ENCODE data around the gene KRTAP10-3. TPM values are rescaled to one million over a fixed set of nuclear protein-coding genes. Genes with fewer than 3 reads are reported as not detected.

KRTAP10-3 gene
- total RNA-seq, 1 donor from 2014 or later: not detected

GRCh38 chr21:44579056-44579832, 20.6 kb upstream of the KRTAP10-3 start:
- no peaks in the 10 kb centered on the region for H3K36me3 Mint-ChIP-seq (ENCODE audit: low read depth)
- peaks cover 21% of the 10 kb centered on the region for H3K27me3 Mint-ChIP-seq
- ChIA-PET POLR2A (no interaction called here), CTCF (no interaction called here)
- H3K4me3 Mint-ChIP-seq: no peak overlapping the region
- H3K9me3 Mint-ChIP-seq: peaks cover 16% of the 10 kb centered on the region
- intact Hi-C loops (cut with micrococcal nuclease): no loop called here
- ATAC-seq (ENCODE audit: low read depth) (no peak), DNase-seq (no peak)
- TF ChIP-seq, protein P1, sequence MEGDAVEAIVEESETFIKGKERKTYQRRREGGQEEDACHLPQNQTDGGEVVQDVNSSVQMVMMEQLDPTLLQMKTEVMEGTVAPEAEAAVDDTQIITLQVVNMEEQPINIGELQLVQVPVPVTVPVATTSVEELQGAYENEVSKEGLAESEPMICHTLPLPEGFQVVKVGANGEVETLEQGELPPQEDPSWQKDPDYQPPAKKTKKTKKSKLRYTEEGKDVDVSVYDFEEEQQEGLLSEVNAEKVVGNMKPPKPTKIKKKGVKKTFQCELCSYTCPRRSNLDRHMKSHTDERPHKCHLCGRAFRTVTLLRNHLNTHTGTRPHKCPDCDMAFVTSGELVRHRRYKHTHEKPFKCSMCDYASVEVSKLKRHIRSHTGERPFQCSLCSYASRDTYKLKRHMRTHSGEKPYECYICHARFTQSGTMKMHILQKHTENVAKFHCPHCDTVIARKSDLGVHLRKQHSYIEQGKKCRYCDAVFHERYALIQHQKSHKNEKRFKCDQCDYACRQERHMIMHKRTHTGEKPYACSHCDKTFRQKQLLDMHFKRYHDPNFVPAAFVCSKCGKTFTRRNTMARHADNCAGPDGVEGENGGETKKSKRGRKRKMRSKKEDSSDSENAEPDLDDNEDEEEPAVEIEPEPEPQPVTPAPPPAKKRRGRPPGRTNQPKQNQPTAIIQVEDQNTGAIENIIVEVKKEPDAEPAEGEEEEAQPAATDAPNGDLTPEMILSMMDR (IDR thresholded peaks at IDR 0.05): no peak
- no peaks in the 10 kb centered on the region for H3K4me1 Mint-ChIP-seq
- H3K27ac Mint-ChIP-seq: no peak overlapping the region

DNA sequence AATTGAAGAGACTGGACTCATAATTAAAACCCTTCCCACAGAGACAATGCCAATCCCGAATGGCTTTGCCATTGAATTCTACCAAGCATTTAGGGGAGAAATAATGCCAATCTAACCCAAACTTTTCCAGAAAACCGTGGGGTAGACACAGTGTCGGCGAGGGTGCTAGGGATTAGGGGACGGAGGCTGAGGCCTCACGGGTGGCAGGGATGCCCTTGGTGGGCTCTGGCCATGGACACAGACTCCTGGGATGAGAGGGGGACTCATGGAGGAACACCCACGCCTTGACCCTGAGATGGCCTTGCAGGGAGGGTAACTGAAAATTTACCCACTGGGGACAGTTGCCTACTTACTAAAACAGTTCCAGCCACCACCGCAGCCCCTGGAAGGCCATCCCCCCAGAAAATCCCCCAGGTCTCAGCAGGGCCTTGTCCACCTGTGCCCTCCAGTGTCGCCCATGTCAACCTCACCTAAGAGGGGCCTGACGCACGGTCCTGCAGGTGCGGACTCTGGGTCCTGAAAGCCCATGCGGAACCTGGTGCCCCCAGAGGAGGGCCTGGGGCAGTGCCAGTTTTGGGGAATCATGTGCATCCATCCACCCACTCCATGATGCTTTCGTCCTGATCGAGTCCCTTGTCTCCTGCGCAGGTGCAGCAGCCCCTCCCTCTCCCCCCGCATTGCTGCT, 19.9 kb upstream of the KRTAP10-3 start:
- ChIA-PET CTCF (no interaction called here), POLR2A (no interaction called here)
- Mint-ChIP-seq H3K4me1 (no peaks in the 10 kb centered on the region), H3K9me3 (peaks cover 16% of the 10 kb centered on the region), H3K4me3 (no peak overlapping the region), H3K36me3 (ENCODE audit: low read depth) (no peaks in the 10 kb centered on the region), H3K27me3 (peaks cover 18% of the 10 kb centered on the region), H3K27ac (no peak overlapping the region)
- TF ChIP-seq, protein P1 (IDR thresholded peaks at IDR 0.05): no peak
- intact Hi-C loops (cut with micrococcal nuclease): no loop called here
- no peak for ATAC-seq (ENCODE audit: low read depth)
- DNase-seq: no peak

DNA sequence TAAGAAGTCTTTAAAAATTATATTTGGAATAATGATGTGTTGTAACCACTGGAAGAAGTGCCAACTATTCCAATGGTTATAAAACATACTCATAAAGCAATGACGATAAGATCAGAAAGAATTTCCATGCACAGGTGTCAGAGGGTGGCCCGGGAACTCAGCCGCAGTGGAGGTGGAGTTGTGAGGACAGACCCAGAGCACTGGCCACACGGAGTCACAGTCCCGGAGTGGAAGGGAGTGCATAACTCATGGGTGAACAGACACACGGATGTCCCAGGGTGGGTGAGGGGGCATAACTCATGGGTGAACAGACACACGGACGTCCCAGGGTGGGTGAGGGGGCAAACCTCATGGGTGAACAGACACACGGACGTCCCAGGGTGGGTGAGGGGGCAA, 17.4 kb upstream of the KRTAP10-3 start:
- Mint-ChIP-seq H3K4me1 (no peaks in the 10 kb centered on the region), H3K9me3 (peaks cover 14% of the 10 kb centered on the region), H3K4me3 (no peak overlapping the region), H3K27ac (no peak overlapping the region), H3K36me3 (ENCODE audit: low read depth) (no peaks in the 10 kb centered on the region), H3K27me3 (peaks cover 25% of the 10 kb centered on the region)
- intact Hi-C loops (cut with micrococcal nuclease): no loop called here
- no peak for DNase-seq
- no peak for ATAC-seq (ENCODE audit: low read depth)
- CTCF ChIA-PET: no interaction called here
- POLR2A ChIA-PET: no interaction called here
- TF ChIP-seq, protein P1 (IDR thresholded peaks at IDR 0.05): no peak

GRCh38 chr21:44575307-44576024, 16.9 kb upstream of the KRTAP10-3 start:
- Mint-ChIP-seq H3K9me3 (peaks cover 15% of the 10 kb centered on the region), H3K36me3 (ENCODE audit: low read depth) (no peaks in the 10 kb centered on the region), H3K27ac (no peak overlapping the region), H3K4me1 (no peaks in the 10 kb centered on the region), H3K4me3 (no peak overlapping the region), H3K27me3 (peaks cover 22% of the 10 kb centered on the region)
- CTCF ChIA-PET: no interaction called here
- POLR2A ChIA-PET: no interaction called here
- ATAC-seq (ENCODE audit: low read depth) (no peak), DNase-seq (no peak)
- intact Hi-C loops (cut with micrococcal nuclease): no loop called here
- TF ChIP-seq, protein P1 (IDR thresholded peaks at IDR 0.05): no peak
